Activated T-cell treated with anti-CD3 and anti-CD28 coated beads for 1 hour (primary cell): ENCODE measurements around the gene ACOXL.

ENCODE experiments used
- DNase-seq: peaks from one replicate; pipeline ENCODE4 v3.0.0-alpha.2; 2020; ENCODE audit warnings: low read depth

Gene ACOXL

DNA sequence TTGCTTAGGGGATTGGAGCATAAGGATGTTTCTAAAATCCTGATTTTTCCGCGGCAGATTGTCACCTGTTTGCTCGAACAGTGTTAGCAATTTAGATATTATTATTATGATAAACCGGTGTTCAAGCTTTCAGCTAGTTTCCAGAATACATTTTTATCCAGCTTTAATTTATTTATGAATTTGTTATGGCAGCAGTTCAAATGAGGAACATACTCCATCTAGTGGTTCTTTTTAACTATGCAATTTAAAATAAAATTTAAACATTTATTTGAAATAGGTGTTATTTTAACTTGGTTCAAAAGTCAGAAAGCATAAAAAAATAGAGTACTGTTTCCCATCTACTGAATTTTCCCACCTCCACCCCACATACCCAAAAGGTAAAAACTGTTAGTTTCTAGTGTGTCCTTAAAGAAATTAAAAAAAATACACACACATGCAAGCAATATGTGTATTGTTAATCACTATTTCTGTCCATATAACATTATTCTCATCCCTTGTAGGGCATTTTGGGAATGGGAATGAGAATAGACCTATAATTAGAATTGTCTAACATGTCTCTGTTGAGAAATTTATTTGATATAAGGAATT lies 23.2 kb downstream of the ACOXL start:
- no peak for DNase-seq

GRCh38 chr2:110759411-110759810 lies 27.0 kb downstream of the ACOXL start:
- no peak for DNase-seq

- no peak for DNase-seq
These were observed 32.6 kb downstream of the ACOXL start for GRCh38 chr2:110764931-110765330.

GRCh38 chr2:110766291-110766690 lies 33.9 kb downstream of the ACOXL start:
- DNase-seq: no peak

DNA sequence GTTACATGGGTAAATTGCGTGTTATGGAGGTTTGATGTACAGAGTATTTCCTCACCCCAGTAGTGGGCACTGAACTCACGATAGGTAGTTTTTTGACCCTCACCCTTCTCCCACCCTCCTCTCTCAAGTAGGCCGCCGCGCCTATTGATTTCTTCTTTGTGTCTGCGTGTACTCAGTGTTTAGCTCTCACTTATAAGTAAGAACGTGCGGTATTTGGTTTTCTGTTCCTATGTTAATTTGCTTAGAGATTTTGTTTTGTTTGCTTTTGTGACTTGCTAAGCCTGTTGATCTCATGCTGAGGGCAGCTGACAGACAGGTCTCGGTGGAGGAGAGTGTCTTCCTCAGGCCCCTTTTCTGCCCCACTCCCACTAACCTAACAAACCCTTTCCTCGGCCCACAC lies 36.2 kb downstream of the ACOXL start:
- DNase-seq: no peak

GRCh38 chr2:110770404-110770958 lies 38.1 kb downstream of the ACOXL start:
- no peak for DNase-seq

GRCh38 chr2:110770959-110771431 lies 38.6 kb downstream of the ACOXL start:
- no peak for DNase-seq

DNA sequence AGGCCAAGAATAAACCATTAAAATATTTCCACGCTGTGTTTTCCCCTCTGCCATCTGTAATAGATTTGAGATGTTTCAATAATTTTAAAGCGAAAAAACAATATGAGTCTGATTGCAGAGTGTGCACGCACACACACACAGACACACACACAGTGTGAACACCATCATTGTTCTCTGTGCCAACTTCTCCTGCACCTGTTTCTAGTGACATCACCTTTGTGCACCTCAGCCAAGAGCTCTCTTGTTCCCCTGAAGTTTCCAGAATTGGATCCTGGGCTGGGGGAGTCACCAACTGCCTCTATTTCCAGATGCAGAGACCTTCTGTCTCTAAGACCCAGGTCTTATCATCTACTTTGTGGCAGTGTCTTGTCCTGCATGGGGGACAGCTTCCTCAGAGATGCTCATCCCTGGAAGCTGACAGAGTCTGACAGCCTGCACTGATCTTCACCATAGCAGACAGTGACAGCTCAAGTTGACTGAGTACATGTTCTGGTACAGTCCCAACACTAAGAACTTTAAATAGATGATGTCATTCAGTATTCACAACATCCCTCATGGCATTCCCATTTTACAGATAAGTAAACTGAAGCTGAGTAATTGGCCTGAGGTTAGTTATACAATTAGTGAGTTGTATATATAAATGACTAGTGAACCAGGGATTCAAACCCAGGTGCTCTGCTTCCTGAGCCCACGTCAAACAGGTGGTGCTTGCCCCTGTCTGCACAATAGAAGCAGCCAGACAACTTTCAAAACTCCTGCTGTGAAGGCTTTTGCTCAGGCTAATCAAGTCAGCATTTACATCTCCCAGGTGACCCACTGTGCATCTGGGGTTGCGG lies 39.4 kb downstream of the ACOXL start:
- no peak for DNase-seq

DNA sequence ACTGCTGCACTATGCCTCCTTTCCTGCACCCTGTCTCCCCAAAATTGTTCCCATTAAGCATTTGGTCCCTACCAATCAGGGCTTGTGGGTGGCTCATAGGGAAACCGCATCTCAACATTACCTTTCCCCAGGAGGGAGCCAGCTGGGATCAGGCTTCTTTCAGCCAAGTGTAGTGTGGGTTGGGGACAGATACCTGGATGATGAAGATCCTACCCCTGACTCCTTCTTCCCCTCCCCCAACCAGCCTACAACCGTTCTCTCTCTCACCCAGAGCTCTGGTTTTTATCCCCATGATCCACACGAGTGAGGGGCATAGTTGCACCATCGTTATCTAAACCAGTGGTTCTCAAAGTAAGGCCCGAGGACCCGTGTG lies 40.0 kb downstream of the ACOXL start:
- DNase-seq: no peak

GRCh38 chr2:110773401-110773921 lies 41.1 kb downstream of the ACOXL start:
- no peak for DNase-seq

DNA sequence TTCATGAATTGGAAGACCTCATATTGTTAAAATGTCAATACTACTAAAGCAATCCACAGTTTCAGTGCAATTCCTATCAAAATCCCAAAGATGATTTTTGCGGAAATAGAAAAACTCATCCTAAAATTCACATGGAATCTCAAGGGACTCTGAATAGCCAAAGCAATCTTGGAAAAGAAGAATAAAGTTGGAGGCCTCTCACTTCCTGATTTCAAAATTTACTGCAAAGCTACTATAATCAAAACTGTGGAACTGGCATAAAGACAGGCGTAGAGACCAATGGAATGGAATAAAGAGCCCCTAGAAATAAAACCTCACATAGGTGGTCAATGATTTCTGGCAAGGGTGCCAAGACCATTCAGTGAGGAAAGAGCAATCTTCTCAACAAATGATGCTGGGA lies 42.3 kb downstream of the ACOXL start:
- DNase-seq: no peak

DNA sequence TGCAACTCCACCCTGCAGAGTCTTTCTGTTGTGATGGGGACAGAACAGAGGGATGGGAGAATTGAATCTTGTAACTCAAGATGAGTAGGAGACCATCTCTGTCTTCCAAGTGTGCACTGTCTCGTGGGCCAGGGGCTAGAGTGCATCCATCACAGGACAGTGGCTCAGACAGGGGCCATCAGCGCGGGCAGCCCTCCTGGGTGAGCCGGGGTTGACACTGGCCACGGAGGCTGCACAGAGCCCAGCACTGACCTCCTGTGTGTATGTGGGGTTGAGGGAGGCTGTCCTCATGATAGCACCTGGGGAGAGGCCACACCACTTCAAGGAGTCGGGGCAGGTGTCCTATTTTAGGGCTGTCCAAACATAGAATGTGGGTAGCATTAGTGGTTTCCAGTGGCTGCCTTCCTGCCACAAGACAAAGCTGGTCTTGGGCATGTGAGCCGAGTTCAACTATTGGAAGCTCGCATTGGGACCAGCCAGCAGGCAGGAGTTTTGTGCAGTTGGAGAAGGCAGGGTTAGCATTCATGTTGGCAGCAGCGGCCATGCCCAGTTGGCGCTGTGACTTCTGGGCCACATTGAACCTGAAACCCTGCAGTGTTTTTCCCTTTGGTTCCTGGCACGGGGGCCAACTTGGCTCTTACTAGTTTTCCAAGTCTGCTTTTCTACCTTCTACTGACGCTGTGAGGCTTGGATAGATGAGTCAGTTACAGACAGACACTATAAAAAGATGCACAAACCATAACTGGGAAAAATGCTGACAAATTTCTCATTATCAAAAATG lies 45.3 kb downstream of the ACOXL start:
- DNase-seq: no peak

- DNase-seq: no peak
These were observed 48.1 kb downstream of the ACOXL start for GRCh38 chr2:110780461-110780860.

- no peak for DNase-seq
These were observed 51.0 kb downstream of the ACOXL start for GRCh38 chr2:110783196-110783873.

DNA sequence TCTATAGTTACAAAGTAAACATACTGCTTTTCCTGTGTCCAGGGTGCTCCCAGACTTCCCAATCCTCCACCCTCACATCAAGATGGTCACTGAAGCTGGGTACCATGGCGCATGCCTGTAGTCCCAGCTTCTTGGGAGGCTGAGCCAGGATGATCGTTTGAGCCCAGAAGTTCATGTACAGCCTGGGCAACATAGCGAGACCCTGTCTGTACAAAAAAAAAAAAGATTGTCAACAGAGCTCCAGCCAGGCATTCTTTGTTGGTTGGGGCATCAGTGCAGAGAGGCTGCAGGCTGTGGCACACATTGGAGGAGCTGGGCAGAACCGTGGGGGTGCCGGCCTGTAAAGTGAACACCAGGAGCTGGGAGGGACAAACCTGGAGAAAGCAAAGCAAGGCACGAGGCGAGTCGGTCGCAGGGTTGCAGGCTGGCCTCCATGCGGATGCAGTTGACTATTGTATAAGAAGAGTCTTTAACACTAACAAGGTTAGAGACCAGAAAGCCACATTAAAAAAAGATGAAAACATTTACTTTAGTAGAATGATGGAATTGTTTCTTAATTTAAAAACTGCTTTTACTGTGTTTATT lies 51.8 kb downstream of the ACOXL start:
- DNase-seq: no peak

GRCh38 chr2:110785439-110785838 lies 53.1 kb downstream of the ACOXL start:
- no peak for DNase-seq

DNA sequence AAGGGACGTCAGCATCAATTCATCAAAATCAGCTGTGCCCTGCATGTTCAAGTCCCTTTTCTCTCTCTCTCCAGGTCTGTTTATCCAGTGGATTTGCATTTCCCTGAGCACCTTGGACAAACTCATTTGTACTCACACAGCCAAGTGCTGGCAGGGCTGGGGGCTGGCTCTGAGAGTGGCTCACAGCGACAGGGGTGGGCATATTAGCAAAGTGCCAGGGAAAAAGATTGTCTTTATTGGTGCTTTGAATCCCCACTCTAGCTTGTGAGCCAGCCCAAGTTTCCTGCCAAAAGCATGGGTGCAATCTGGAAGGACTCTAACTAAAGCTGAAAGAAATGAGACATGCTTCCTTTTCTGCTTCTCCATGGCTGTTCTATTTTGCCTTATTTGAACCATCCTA lies 56.6 kb downstream of the ACOXL start:
- DNase-seq: no peak

GRCh38 chr2:110789706-110790105 lies 57.3 kb downstream of the ACOXL start:
- DNase-seq: no peak

DNA sequence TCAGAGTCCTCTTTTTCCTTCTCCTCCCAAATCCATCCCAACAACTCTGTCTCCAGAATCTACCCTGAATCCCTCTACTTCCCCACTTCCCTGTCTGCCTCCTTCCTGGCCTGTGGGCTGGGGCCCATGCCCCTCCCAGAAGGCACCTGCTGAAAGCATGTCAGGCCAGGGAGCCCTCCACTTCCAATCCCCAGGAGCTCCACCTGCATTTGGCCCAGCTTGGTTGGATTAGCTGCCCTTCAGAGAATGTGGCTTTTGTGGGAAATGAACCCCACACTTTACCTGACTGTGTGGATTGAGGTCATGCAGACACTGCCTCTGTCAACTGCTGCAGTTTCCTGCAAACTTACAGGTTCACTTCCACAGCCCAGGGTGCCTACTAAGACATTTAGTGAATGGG lies 58.5 kb downstream of the ACOXL start:
- DNase-seq: no peak

DNA sequence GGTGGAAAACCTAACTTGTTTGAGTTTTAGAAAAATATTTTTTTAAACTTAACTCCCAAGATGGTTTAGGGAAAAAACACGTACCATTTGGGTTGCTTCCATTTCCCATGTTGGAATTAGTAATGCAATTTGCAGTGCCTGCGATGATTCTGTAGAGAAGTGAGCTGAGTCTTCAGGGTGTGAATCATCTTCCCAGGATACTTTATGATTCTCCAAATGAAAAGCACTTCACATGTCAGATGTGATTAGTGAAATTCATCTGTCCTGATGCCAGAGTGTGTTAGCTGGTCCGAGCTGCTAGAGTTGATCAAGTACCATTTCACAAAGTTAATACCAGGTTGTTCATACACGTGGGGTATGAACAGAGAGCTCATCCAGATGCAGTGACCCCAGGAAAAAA lies 59.1 kb downstream of the ACOXL start:
- no peak for DNase-seq

DNA sequence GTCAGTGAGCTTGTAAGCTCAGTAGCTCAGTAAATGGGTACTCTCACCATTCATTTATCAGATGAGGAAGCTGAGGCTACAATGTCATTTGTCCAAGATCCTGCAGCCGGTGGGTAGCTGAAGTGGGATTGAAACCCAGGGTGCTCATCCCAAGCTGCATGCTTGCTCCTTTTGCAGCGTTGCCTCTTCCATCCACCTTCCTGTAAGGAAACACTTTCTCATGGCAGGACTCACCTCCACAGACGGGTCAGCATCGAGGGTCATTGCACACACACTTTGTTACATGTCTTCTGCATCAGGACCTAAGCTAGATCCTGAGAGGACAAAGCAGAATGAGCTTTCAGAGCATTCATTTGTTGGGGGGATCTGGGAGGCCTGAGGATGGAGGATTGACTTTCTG lies 60.7 kb downstream of the ACOXL start:
- no peak for DNase-seq
